HepG2 (cell line): Measurements from ENCODE around the gene TAGLN2. TPM values are rescaled to one million over a fixed set of nuclear protein-coding genes. Genes with fewer than 3 reads are reported as not detected.

Source experiments
- ATAC-seq: fragments of 200-7000 bp; cut with Tn5 transposase; 3 replicates; pipeline ENCODE4 v1.9.1; 2020; ENCODE audit warnings: mild to moderate bottlenecking, moderate library complexity
- BruUV-seq: library from RNA; stranded (reverse); fragments of 400-500 nt; replicated peaks from 2 replicates; lab custom pipeline; 2021; lab: Mats Ljungman, UMichigan
- CTCF ChIA-PET: fragments of 300-600 bp; formaldehyde crosslinking; extraction: SDS; loops from one replicate; lab custom pipeline; 2021; ENCODE audit warnings: low total read pairs, inconsistent platforms, low intra/inter-chr PET ratio; lab: Yijun Ruan, JAX
- POLR2A ChIA-PET: fragments of 350-600 bp; sonication (Branson Sonifier 250); formaldehyde crosslinking; loops from one replicate; lab custom pipeline; 2020; ENCODE audit warnings: antibody characterized with exemption, inconsistent platforms; lab: Yijun Ruan, JAX
- DNase-seq: peaks from one replicate; pipeline ENCODE4 v3.0.0-alpha.2; 2015; ENCODE audit warnings: low spot score
- FAIRE-seq: peaks from 3 replicates; lab custom pipeline; 2011; peaks lifted over from hg19 to GRCh38; lab: Jason Lieb, UNC
- H2AFZ ChIP-seq: one replicate; pipeline ENCODE4 v1.6.1; 2011; ENCODE audit warnings: low read length, inconsistent platforms
- H3K27ac ChIP-seq: fragments of 300-600 bp; 3 replicates; pipeline ENCODE4 v1.8.0; 2011; ENCODE audit warnings: mixed run types, mild to moderate bottlenecking, mixed read lengths, low read length, inconsistent platforms; ENCODE audit not compliant: insufficient read depth; ENCODE audit errors: extremely low read length
- H3K27me3 ChIP-seq, 2 experiments: fragments of 200-600 bp in 1 of 2; 2 replicates in 1 of 2; 3 replicates in 1 of 2; pipeline versions ENCODE4 v1.6.0 to v1.8.0; 2011; ENCODE audit warnings: low read length in 2 of 2, mild to moderate bottlenecking in 2 of 2, moderate library complexity in 2 of 2, inconsistent platforms in 1 of 2; ENCODE audit not compliant: insufficient read depth in 2 of 2, control insufficient read depth in 1 of 2
- H3K36me3 ChIP-seq, 2 experiments: fragments of 200-600 bp in 1 of 2; replicated peaks in 1 of 2; 2 replicates in 1 of 2; 3 replicates in 1 of 2; pipeline versions ENCODE4 v1.5.1 to v1.8.0; 2011; ENCODE audit warnings: low read length in 2 of 2, inconsistent platforms in 1 of 2; ENCODE audit not compliant: insufficient read depth in 2 of 2, control insufficient read depth in 1 of 2
- H3K4me1 ChIP-seq: 2 replicates; pipeline ENCODE4 v1.5.1; 2012; ENCODE audit warnings: low read length, inconsistent platforms; ENCODE audit not compliant: insufficient read depth
- H3K4me2 ChIP-seq: 2 replicates; pipeline ENCODE4 v1.6.0; 2011; ENCODE audit warnings: low read depth, low read length, inconsistent platforms
- H3K4me3 ChIP-seq, 3 experiments: fragments of 200-600 bp in 1 of 3; sonication (generic), shearing (Covaris generic) in 1 of 3; replicated peaks in 1 of 3; 2 replicates each; pipeline ENCODE4 v1.5.1; 2011 to 2016; ENCODE audit warnings: low read length in 3 of 3, inconsistent platforms in 2 of 3, low read depth in 2 of 3, mild to moderate bottlenecking in 2 of 3, control low read depth in 1 of 3, mixed read lengths in 1 of 3; ENCODE audit not compliant: insufficient read depth in 1 of 3
- H3K79me2 ChIP-seq: one replicate; pipeline ENCODE4 v1.6.1; 2011; ENCODE audit warnings: low read length, inconsistent platforms; ENCODE audit not compliant: insufficient read depth
- H3K9ac ChIP-seq: 2 replicates; pipeline ENCODE4 v1.6.0; 2011; ENCODE audit warnings: mild to moderate bottlenecking, low read depth, low read length, inconsistent platforms; ENCODE audit not compliant: insufficient read depth
- H3K9me3 ChIP-seq: 2 replicates; pipeline ENCODE4 v1.5.1; 2012; ENCODE audit warnings: mild to moderate bottlenecking, low read length
- H4K20me1 ChIP-seq: 2 replicates; pipeline ENCODE4 v1.6.0; 2011; ENCODE audit warnings: inconsistent platforms, mild to moderate bottlenecking, low read length, moderate library complexity; ENCODE audit not compliant: insufficient read depth
- ATF1 ChIP-seq: IDR thresholded peaks from 2 replicates; pipeline ENCODE4 v1.6.1; 2016; ENCODE audit warnings: mild to moderate bottlenecking, control low read depth
- ELK4 ChIP-seq: sonication (generic); formaldehyde crosslinking; IDR thresholded peaks from 2 replicates; pipeline ENCODE4 v1.9.0; 2021; ENCODE audit warnings: missing genetic modification reagents, borderline replicate concordance
- JUND ChIP-seq: sonication (generic); formaldehyde crosslinking; IDR thresholded peaks from 2 replicates; pipeline ENCODE4 v1.8.0; 2022; ENCODE audit warnings: mild to moderate bottlenecking, missing genetic modification reagents
- KLF16 ChIP-seq, 2 experiments: sonication (generic) in 1 of 2; formaldehyde crosslinking in 1 of 2; IDR thresholded peaks; 2 replicates each; pipeline versions ENCODE4 v1.6.1 to v1.8.0; 2016 to 2023; ENCODE audit warnings: missing genetic modification reagents in 2 of 2, missing compliant biosample characterization in 1 of 2
- MATR3 ChIP-seq: sonication (generic); formaldehyde crosslinking; IDR thresholded peaks from 2 replicates; pipeline ENCODE4 v1.4.0; 2020; ENCODE audit warnings: missing genetic modification reagents
- PHF8 ChIP-seq: sonication (generic); formaldehyde crosslinking; IDR thresholded peaks from 2 replicates; pipeline ENCODE4 v1.5.0; 2020; ENCODE audit warnings: missing genetic modification reagents
- SCMH1 ChIP-seq: sonication (generic); formaldehyde crosslinking; IDR thresholded peaks from 2 replicates; pipeline ENCODE4 v1.9.0; 2021; ENCODE audit warnings: missing genetic modification reagents, mild to moderate bottlenecking, borderline replicate concordance
- SIX1 ChIP-seq: sonication (generic); formaldehyde crosslinking; IDR thresholded peaks from 2 replicates; pipeline ENCODE4 v1.4.0; 2020; ENCODE audit warnings: missing genetic modification reagents, borderline replicate concordance
- STAT6 ChIP-seq: sonication (generic); formaldehyde crosslinking; IDR thresholded peaks from 2 replicates; pipeline ENCODE4 v1.4.0; 2020; ENCODE audit warnings: missing genetic modification reagents, mild to moderate bottlenecking, borderline replicate concordance
- TCF7L2 ChIP-seq: IDR thresholded peaks from 2 replicates; pipeline ENCODE4 v1.6.1; 2011; ENCODE audit warnings: mild to moderate bottlenecking, low read depth, low read length, moderate library complexity
- XBP1 ChIP-seq: sonication (generic); formaldehyde crosslinking; IDR thresholded peaks from 2 replicates; pipeline ENCODE4 v1.5.0; 2020; ENCODE audit warnings: missing genetic modification reagents
- YEATS2 ChIP-seq: sonication (generic); formaldehyde crosslinking; IDR thresholded peaks from 2 replicates; pipeline ENCODE4 v1.4.0; 2020; ENCODE audit warnings: missing genetic modification reagents, borderline replicate concordance
- ZKSCAN5 ChIP-seq: sonication (generic); formaldehyde crosslinking; IDR thresholded peaks from 2 replicates; pipeline ENCODE4 v1.5.1; 2020; ENCODE audit warnings: mild to moderate bottlenecking, missing genetic modification reagents
- ZNF225 ChIP-seq: sonication (generic); formaldehyde crosslinking; IDR thresholded peaks from 2 replicates; pipeline ENCODE4 v1.4.0; 2020; ENCODE audit warnings: mild to moderate bottlenecking, missing genetic modification reagents
- ZNF577 ChIP-seq: sonication (generic); formaldehyde crosslinking; IDR thresholded peaks from 2 replicates; pipeline ENCODE4 v1.4.0; 2020; ENCODE audit warnings: mild to moderate bottlenecking, low read depth, missing genetic modification reagents, borderline replicate concordance
- ZNF660 ChIP-seq: sonication (generic); formaldehyde crosslinking; IDR thresholded peaks from 2 replicates; pipeline ENCODE4 v1.5.1; 2020; ENCODE audit warnings: mild to moderate bottlenecking, low read depth, missing genetic modification reagents, borderline replicate concordance
- WGBS: methylation state at CpG from one replicate; pipeline ENCODE4 v1.1.6; 2017; ENCODE audit warnings: low lambda C conversion rate; 5-methylcytosine and 5-hydroxymethylcytosine counted together
- in situ Hi-C: cut with HindIII; loops from 2 replicates; pipeline ENCODE4 v1.10.0; 2017; ENCODE audit warnings: low pct_unique_long_range_greater_than_20kb; ENCODE audit not compliant: extremely low pct_ligation_motif_present
- intact Hi-C: fragments of 100-400 bp; cut with micrococcal nuclease; formaldehyde crosslinking; loops from one replicate; pipeline ENCODE4 v1.10.0; 2022; ENCODE audit not compliant: unreplicated experiment
- polyA plus RNA-seq, 8 experiments: library from polyadenylated mRNA; depleted of rRNA in 3 of 8; stranded (reverse) in 7 of 8; unstranded in 1 of 8; fragments of >200 nt; fragmentation: Illumina TruSeq in 4 of 8; extraction: Trizol in 4 of 8; gene quantifications; 2 replicates each; pipeline versions ENCODE4 v1.2.1 to v1.2.3, GENCODE V29; 2011 to 2016; ENCODE audit warnings: low read depth in 4 of 8, missing spikeins in 1 of 8, mixed read lengths in 1 of 8; ENCODE audit not compliant: insufficient read depth in 1 of 8
- total RNA-seq, 5 experiments: library from RNA; depleted of rRNA; stranded (reverse); fragments of >200 nt; fragmentation: Illumina TruSeq; extraction: Trizol; gene quantifications; 2 replicates each; pipeline ENCODE4 v1.2.3, GENCODE V29; 2016; ENCODE audit warnings: low read depth in 1 of 5
- TF ChIP-seq, protein P1 (sequence below): sonication (generic); formaldehyde crosslinking; IDR thresholded peaks from 2 replicates; pipeline ENCODE4 v1.4.0; 2020; ENCODE audit warnings: mild to moderate bottlenecking, missing genetic modification reagents, borderline replicate concordance

TAGLN2 gene
- total and polyA plus RNA-seq, 2 of the 13 experiments (the other 11 are each of a cell fraction or from before 2014, with no cell fraction given), result 6.7 to 17.2 TPM

DNA sequence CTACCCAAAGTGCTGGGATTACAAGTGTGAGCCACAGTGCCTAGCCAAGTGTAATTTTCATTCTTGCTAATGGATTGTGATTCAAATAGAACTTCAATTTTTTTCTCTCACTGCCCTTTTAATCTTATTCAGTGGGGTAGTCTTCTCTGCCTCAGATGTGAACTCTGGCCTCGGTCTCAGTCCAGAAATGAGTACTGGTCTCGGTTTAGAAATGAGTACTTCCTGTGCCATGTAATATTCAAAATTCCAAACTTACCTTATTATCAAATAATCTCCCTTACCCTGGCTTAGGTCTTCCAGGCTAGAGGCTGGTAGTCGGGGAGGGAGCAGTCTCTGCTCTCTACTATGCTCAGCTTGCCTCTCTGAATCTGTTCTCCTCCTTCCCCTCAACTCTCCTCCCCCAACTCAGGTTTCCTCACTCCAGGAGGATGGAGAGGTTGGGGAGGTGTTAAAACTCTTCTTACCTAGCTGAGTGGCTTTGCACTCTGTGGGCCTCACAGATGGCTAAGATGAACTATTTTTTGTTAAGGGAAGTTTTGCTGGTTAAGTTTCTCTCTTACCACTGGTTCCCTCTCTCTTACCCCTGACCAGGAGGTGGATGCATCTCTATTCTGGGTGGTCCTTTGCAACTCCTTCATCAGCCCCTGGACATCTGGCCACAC lies 33.5 kb upstream of the TAGLN2 start:
- POLR2A ChIA-PET, result no interaction called here
- Histone ChIP-seq H3K9me3 (no peaks in the 10 kb centered on the region), H3K9ac (no peak overlapping the region), H3K79me2 (no peaks in the 10 kb centered on the region), H2AFZ (no peak overlapping the region), H3K36me3 (no peaks in the 10 kb centered on the region), H4K20me1 (no peaks in the 10 kb centered on the region), H3K4me1 (no peaks in the 10 kb centered on the region), H3K4me2 (no peak overlapping the region), H3K27ac (no peak overlapping the region), H3K4me3 (no peak overlapping the region), H3K27me3 (peaks cover 0 to 10% of the 10 kb centered on the region in 2 experiments; a peak in 2 of 5 replicates)
- FAIRE-seq (no peak), DNase-seq (no peak), ATAC-seq (no peak)
- intact Hi-C loops, result no loop called here
- in situ Hi-C loops, result no loop called here
- TF ChIP-seq KLF16 (CRISPR knock-in tag; IDR thresholded peaks at IDR 0.05), result no peak
- no peak for TF ChIP-seq JUND (CRISPR knock-in tag)
- TF ChIP-seq ZNF225 (CRISPR knock-in tag), result no peak
- TF ChIP-seq ZNF660 (CRISPR knock-in tag), result no peak
- no peak for TF ChIP-seq TCF7L2
- TF ChIP-seq MATR3, result no peak
- no peak for TF ChIP-seq SCMH1 (CRISPR knock-in tag)
- no peak for TF ChIP-seq XBP1
- TF ChIP-seq YEATS2 (CRISPR knock-in tag), result no peak
- no peak for TF ChIP-seq ZNF577 (CRISPR knock-in tag)
- no peak for TF ChIP-seq ELK4 (CRISPR knock-in tag)
- no peak for TF ChIP-seq SIX1 (CRISPR knock-in tag)
- TF ChIP-seq ATF1 (CRISPR knock-in tag), result no peak
- no peak for TF ChIP-seq PHF8
- TF ChIP-seq ZKSCAN5 (CRISPR knock-in tag), result no peak
- TF ChIP-seq, protein P1, sequence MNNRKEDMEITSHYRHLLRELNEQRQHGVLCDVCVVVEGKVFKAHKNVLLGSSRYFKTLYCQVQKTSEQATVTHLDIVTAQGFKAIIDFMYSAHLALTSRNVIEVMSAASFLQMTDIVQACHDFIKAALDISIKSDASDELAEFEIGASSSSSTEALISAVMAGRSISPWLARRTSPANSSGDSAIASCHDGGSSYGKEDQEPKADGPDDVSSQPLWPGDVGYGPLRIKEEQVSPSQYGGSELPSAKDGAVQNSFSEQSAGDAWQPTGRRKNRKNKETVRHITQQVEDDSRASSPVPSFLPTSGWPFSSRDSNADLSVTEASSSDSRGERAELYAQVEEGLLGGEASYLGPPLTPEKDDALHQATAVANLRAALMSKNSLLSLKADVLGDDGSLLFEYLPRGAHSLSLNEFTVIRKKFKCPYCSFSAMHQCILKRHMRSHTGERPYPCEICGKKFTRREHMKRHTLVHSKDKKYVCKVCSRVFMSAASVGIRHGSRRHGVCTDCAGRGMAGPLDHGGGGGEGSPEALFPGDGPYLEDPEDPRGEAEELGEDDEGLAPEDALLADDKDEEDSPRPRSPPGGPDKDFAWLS (CRISPR knock-in tag), result no peak
- no peak for TF ChIP-seq STAT6 (CRISPR knock-in tag)
- BruUV-seq, result no TSS peak
- CTCF ChIA-PET, result no interaction called here
- 1% methylated on average over 3 of the region's 3 CpGs for WGBS
